ENCODE data around the gene SULF2. TPM values are rescaled to one million over a fixed set of nuclear protein-coding genes. Genes with fewer than 3 reads are reported as not detected.

Gene SULF2
- total and polyA plus RNA-seq, 2 donors: 9.3 to 94.0 TPM

- Histone ChIP-seq H3K36me3 (ENCODE audit: control insufficient read depth in 2 of 2, insufficient read depth in 2 of 2, low read length in 1 of 2) (peaks cover 0 to 7% of the 10 kb centered on the region in 2 donors), H3K27me3 (ENCODE audit: control insufficient read depth in 2 of 2, insufficient read depth in 1 of 2, low read length in 1 of 2) (no peaks in the 10 kb centered on the region), H3K27ac (ENCODE audit: low read depth in 1 of 2, low read length in 1 of 2) (no peak overlapping the region), H3K4me3 (ENCODE audit: low read length in 2 of 2) (no peak overlapping the region), H3K4me1 (ENCODE audit: control insufficient read depth in 2 of 2, insufficient read depth in 2 of 2, low read length in 2 of 2) (no peaks in the 10 kb centered on the region), H3K9me3 (ENCODE audit: control insufficient read depth in 2 of 2, insufficient read depth in 1 of 2, low read length in 1 of 2) (no peaks in the 10 kb centered on the region)
- no peak for DNase-seq (ENCODE audit: low read depth in 6 of 9, low spot score in 9 of 9)
Measured at GRCh38 chr20:47610945-47611250, 174.4 kb downstream of the SULF2 start.

GRCh38 chr20:47610247-47610944, 174.9 kb downstream of the SULF2 start:
- DNase-seq (ENCODE audit: low read depth in 6 of 9, low spot score in 9 of 9): peak in 5 of 9 donors; percentile 9 to 38 (median 12)

GRCh38 chr20:47609001-47609400, 176.3 kb downstream of the SULF2 start:
- H3K27me3 ChIP-seq (ENCODE audit: control insufficient read depth in 2 of 2, insufficient read depth in 1 of 2, low read length in 1 of 2): no peaks in the 10 kb centered on the region
- no peaks in the 10 kb centered on the region for H3K9me3 ChIP-seq (ENCODE audit: control insufficient read depth in 2 of 2, insufficient read depth in 1 of 2, low read length in 1 of 2)
- no peaks in the 10 kb centered on the region for H3K4me1 ChIP-seq (ENCODE audit: control insufficient read depth in 2 of 2, insufficient read depth in 2 of 2, low read length in 2 of 2)
- 98% methylated on average over 5 of the region's 5 CpGs for WGBS
- H3K4me3 ChIP-seq (ENCODE audit: low read length in 2 of 2): no peak overlapping the region
- peaks cover 0 to 9% of the 10 kb centered on the region in 2 donors for H3K36me3 ChIP-seq (ENCODE audit: control insufficient read depth in 2 of 2, insufficient read depth in 2 of 2, low read length in 1 of 2)
- no peak overlapping the region for H3K27ac ChIP-seq (ENCODE audit: low read depth in 1 of 2, low read length in 1 of 2)
- no peak for DNase-seq (ENCODE audit: low read depth in 6 of 9, low spot score in 9 of 9)

More at GRCh38 chr20:47610247-47610944, 174.9 kb downstream of the SULF2 start:
- Histone ChIP-seq H3K27me3 (ENCODE audit: control insufficient read depth in 2 of 2, insufficient read depth in 1 of 2, low read length in 1 of 2) (no peaks in the 10 kb centered on the region), H3K36me3 (ENCODE audit: control insufficient read depth in 2 of 2, insufficient read depth in 2 of 2, low read length in 1 of 2) (peaks cover 0 to 9% of the 10 kb centered on the region in 2 donors), H3K9me3 (ENCODE audit: control insufficient read depth in 2 of 2, insufficient read depth in 1 of 2, low read length in 1 of 2) (no peaks in the 10 kb centered on the region), H3K4me1 (ENCODE audit: control insufficient read depth in 2 of 2, insufficient read depth in 2 of 2, low read length in 2 of 2) (no peaks in the 10 kb centered on the region), H3K27ac (ENCODE audit: low read depth in 1 of 2, low read length in 1 of 2) (no peak overlapping the region), H3K4me3 (ENCODE audit: low read length in 2 of 2) (no peak overlapping the region)
- 76% methylated on average over 6 of the region's 6 CpGs for WGBS
